Fibroblast of skin of scalp (primary cell): ENCODE results near the gene NEUROD6.

ENCODE experiments used
- DNase-seq: peaks from one replicate; pipeline ENCODE4 v3.0.0-alpha.2; 2013

Gene NEUROD6

GRCh38 chr7:31333291-31333690, 7.2 kb downstream of the NEUROD6 start:
- no peak for DNase-seq

GRCh38 chr7:31327071-31327470, 13.5 kb downstream of the NEUROD6 start:
- DNase-seq: peak; percentile 31

GRCh38 chr7:31326416-31326815, 14.1 kb downstream of the NEUROD6 start:
- DNase-seq: no peak

- no peak for DNase-seq
Measured at GRCh38 chr7:31323101-31323500, 17.4 kb downstream of the NEUROD6 start.

DNA sequence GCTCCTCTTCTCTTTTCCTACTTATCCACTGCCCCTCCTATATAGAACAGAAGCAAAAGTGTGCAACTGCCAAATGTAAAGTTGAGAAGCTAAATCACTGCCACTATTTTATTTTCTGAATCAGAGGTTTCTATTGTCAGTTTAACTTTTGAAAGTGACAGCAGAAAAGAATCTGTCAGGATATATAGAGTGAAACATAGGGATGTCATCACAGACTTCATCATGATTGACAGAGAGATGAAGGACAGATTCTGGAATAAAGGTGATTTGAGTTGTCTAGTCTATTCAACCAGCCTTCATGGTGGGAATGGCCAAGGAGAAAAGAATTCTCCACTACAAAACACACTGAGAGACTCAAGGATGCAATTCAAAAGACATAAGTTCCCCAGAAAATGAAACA, 19.9 kb downstream of the NEUROD6 start:
- DNase-seq: no peak

DNA sequence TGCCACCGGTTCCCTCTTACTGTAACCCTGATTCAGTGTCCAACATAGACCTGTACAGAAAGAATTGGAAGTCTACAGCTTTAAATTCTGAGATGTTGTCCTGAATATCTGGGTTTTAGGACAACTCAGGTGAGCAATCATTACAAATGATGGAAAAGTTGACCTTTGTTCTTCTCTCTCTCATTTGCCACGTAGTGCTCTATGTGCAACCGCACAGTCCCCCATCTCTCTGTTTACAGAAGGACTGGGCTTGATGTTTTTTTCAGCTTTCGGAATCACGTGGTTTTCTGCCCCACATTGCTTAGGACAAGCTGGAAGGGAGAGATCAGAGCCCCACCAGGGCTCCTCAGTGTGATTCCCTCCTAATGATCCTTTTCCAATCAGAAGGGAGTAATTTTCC, 22.2 kb downstream of the NEUROD6 start:
- DNase-seq: no peak

DNA sequence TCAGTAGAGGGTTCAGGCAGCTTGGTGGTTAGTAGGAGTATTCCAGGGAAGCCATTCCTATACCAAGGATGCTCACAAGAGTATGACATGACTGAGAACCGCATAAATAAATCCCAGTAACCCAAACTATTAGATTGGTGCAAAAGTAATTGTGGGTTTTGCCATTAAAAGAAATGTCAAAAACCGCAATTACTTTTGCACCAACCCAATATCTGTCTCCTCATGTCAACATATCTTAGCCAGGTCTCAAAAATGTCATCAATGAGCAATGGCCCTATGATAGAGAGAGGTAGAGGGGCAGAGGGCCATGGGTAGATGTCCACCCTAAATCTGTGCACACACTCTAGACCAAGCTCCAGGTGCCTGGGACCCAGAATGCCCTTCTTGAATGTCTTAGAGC, 23.6 kb downstream of the NEUROD6 start:
- no peak for DNase-seq

DNA sequence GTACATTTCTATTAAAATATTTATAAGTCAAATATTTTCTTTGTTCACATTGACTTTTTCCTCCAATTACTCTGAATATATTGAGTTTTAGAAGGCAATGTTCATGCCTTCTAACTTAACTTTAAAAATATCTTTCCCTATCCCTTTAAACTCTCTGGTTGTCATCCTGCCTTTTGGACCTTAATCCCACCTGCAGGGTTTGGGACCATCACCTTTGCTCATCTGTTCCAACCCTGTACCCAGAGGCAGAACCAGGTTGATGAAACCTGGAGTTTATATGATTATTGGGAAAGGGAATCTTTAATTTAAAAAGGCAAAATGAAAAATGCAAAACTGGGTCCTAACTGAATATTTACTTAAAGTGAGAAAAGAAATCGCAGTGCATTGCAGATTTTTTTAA, 24.8 kb downstream of the NEUROD6 start:
- no peak for DNase-seq

DNA sequence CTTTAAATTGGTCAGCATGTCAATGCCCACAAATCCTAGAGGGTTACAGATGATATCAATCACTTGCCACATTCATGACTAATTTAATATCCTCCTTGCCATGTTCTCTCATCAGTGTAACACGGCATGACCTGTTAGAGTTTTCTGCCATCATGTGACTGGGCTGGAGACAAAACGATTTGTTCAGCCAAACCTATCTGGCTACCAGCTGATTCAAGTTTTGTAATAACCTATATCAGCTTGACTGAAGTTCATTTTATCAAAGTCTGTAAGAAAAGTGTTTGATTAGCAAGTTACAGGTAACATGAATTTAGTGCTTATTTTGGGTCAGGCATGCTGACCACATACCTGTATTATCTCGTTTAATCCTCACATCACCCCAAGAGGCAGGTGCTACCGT, 25.7 kb downstream of the NEUROD6 start:
- DNase-seq: no peak

DNA sequence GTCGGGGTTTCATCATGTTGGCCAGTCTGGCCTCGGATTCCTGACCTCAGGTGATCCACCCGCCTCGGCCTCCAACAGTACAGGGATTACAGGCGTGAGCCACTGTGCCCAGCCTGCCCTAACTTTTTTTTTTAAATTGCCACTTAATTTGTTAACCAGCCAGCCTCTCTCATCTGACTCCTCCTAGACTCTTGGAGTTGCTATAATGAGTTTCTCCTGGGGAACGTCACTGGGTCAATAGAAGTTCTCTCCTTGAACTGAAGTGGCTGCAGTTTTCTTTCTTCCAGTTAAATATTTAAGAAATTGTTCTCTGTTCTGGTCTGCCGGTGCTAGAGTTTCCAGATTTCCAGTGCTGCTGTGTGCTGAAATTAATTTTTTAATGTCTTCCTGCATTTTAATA, 27.6 kb downstream of the NEUROD6 start:
- no peak for DNase-seq

DNA sequence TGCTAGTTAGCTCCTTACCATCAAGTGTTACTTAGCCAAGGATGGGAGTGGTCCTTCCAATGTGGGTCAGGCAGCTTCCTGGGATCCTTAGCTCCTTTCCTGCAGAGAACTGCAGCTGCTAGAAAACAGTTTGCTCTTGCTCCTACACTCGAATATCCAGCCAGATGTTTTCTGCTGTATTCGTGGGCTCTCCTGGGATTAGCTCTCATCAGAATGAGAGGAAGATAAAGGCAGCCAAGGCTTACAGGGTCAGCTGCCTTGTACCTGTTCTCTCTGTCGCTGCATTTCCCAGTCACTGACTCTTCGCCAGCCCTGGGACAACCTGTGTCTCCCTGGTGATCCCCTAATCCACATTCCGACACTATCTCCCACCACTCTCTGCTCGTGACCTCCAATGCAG, 29.0 kb downstream of the NEUROD6 start:
- no peak for DNase-seq

- no peak for DNase-seq
Measured at GRCh38 chr7:31310321-31310935, 30.1 kb downstream of the NEUROD6 start.

DNA sequence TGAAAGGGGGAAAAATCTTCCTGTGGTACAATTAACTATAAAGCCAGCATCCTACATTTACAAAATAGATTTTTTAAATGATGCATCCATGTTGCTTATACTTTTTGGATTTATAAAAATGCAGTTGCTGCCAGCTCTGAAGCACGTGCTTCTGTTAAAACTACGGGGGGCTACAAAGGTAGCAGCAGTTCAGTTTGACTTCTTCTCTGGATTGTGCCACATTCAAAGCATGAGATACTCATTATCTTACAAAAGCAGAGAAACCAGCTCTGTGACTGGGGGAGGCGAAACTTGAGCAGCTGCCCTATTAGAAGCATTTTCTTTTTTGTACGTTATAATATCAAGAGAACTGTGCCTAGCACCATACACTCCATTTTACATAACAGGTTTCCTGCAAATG, 31.1 kb downstream of the NEUROD6 start:
- no peak for DNase-seq

- DNase-seq: no peak
Measured at GRCh38 chr7:31308652-31309051, 31.9 kb downstream of the NEUROD6 start.

- DNase-seq: no peak
Measured at GRCh38 chr7:31307972-31308371, 32.6 kb downstream of the NEUROD6 start.

DNA sequence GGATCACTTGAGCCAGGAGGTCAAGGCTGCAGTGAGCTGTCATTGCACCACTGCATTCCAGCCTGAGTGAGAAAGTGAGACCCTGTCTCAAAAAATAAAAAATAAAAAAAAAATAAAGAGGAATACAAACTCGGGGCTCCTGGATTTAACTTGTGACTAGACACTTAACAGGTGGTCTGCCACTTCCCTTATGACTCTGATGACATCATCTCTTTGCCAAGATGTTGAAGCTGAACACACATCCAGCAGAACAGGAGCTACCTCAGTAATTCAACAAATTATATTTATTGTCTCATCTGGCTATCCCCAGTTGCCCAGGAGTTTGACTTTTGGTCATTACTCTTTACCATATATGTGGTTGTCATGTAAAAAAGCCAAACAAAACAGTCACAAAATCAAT, 35.3 kb downstream of the NEUROD6 start:
- no peak for DNase-seq

- DNase-seq: no peak
Measured at GRCh38 chr7:31304446-31304845, 36.1 kb downstream of the NEUROD6 start.

GRCh38 chr7:31302356-31302755, 38.2 kb downstream of the NEUROD6 start:
- peak; percentile 1 for DNase-seq

DNA sequence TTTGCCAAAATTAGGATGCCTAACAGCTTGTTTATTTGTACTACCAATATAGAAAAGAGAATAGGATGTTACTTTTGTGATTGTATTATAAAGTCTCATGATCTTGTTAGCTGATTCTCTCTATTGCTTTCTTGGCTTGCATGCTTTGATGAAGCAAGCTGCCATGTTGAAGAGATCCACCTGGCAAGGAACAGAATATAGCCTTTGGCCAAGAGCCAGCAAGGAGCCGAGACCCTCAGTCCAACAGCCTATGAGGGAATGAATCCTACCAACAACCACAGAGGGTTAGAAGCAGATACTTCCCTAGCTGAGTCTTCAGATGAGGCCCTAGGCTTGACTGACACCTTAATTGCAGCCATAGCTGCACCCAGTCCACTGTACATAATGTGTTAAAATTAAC, 41.2 kb downstream of the NEUROD6 start:
- no peak for DNase-seq

- DNase-seq: no peak
Measured at GRCh38 chr7:31290601-31291000, 49.9 kb downstream of the NEUROD6 start.
